LNCaP clone FGC (cell line): ENCODE measurements around the gene SYT6.
A peak's percentile ranks its signal among the peaks of the same experiment; 100 is the strongest.

Source experiments
- DNase-seq: peaks from one replicate; pipeline ENCODE4 v3.0.0-alpha.2; 2011; ENCODE audit warnings: low read depth
- H3K4me3 ChIP-seq: 2 replicates; pipeline ENCODE4 v1.5.1; 2011; ENCODE audit warnings: mild to moderate bottlenecking, low read depth, low read length, control low read depth
- CTCF ChIP-seq: IDR thresholded peaks from 2 replicates; pipeline ENCODE4 v1.5.1; 2012; ENCODE audit warnings: mild to moderate bottlenecking; ENCODE audit not compliant: control insufficient read depth, insufficient read depth; ENCODE audit errors: extremely low read depth

Gene SYT6

GRCh38 chr1:114154963-114155322 lies 1.3 kb upstream of the SYT6 start:
- TF ChIP-seq CTCF = no peak
- DNase-seq = no peak
- H3K4me3 ChIP-seq = no peak overlapping the region

- no peak overlapping the region for H3K4me3 ChIP-seq
- no peak for TF ChIP-seq CTCF
- no peak for DNase-seq
Measured at GRCh38 chr1:114154146-114154962, 685 bp upstream of the SYT6 start.

GRCh38 chr1:114152508-114153260 lies 985 bp downstream of the SYT6 start:
- TF ChIP-seq CTCF = peak; percentile 18; the same call in 1 of the 2 replicates
- H3K4me3 ChIP-seq = 0 out of 2 replicates have a peak overlapping the region, but pooled peaks have one; percentile 9
- DNase-seq = no peak

- no peak for DNase-seq
- 0 out of 2 replicates have a peak overlapping the region, but pooled peaks have one; percentile 9 for H3K4me3 ChIP-seq
- no peak for TF ChIP-seq CTCF
Measured at GRCh38 chr1:114152089-114152507, 1.6 kb downstream of the SYT6 start.

- no peak for DNase-seq
- no peak overlapping the region for H3K4me3 ChIP-seq
- no peak for TF ChIP-seq CTCF
Measured at GRCh38 chr1:114150016-114150415, 3.7 kb downstream of the SYT6 start.

- no peak overlapping the region for H3K4me3 ChIP-seq
- DNase-seq = no peak
- no peak for TF ChIP-seq CTCF
Measured at GRCh38 chr1:114149211-114149610, 4.5 kb downstream of the SYT6 start.
